ENCODE measurements around the gene KIF5A.
A peak's percentile ranks its signal among the peaks of the same experiment; 100 is the strongest.
"Not testable (repeated sequence)": the region's sequence is repeated elsewhere in the genome, so short reads cannot be mapped to it uniquely, and the experiment has no call there.

The KIF5A gene

DNA sequence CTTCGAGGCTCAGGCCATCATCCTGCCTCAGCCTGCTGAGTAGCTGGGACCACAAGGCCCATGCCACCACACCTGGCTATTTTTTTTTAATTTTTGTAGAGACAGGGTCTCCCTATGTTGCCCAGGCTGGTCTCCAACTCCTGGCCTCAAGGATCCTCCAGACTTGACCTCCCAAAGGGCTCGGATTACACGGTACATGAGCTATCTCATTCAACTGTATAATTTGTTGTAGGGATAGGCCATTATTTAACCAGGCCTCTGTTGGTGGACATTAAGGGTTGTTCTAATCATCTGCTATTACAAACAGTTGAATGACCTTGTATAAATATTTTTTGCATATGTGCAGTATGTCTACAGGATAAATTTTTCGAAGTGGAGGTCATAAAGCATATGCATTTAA lies 9.0 kb downstream of the KIF5A start:
- no peak for DNase-seq

GRCh38 chr12:57560516-57560915 lies 10.7 kb downstream of the KIF5A start:
- DNase-seq: no peak

DNA sequence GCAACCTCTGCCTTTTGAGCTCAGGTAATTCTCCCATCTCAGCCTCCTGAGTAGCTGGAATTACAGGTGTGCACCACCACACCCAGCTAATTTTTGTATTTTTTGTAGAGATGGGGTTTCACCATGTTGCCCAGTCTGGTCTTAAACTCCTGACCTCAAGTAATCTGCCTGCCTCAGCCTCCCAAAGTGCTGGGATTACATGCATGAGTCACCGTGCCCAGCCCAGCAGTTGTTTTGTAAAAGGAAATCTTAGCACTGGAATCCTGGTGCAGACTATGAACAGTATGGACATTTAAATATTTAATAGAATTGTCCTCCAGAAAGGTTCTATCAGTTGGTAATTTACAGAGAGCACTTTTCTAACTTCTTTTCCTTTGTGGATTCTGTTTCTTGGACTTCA lies 11.3 kb downstream of the KIF5A start:
- not testable (repeated sequence) for DNase-seq

- no peak for DNase-seq
These were observed 13.5 kb downstream of the KIF5A start for GRCh38 chr12:57563358-57563757.

DNA sequence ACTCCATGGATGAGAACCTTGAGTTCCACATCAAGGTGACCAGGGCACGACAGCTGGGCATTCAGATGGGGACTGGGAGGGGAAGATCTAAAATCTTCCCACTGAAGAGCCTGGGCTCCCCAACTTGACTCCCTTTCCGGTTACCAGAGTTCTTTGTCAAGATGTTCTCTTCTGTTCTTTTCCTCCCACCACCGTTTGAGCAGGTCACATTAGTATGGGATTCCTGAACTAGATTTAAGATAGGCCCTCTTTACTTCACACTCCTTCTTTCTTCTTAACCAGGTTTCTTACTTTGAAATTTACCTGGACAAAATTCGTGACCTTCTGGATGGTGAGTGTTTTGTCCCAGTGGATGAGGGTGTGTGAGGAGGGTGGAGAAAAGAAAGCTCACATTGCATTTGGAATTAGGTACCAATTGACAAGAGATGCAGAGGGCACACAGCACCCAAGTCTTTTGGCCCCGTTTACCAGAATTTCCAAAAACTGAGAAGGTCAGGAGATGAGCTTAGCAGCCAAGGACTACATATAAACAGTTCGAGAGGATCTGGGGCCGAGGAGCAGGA lies 14.4 kb downstream of the KIF5A start:
- DNase-seq: no peak

GRCh38 chr12:57568838-57569237 lies 19.0 kb downstream of the KIF5A start:
- no peak for DNase-seq

DNA sequence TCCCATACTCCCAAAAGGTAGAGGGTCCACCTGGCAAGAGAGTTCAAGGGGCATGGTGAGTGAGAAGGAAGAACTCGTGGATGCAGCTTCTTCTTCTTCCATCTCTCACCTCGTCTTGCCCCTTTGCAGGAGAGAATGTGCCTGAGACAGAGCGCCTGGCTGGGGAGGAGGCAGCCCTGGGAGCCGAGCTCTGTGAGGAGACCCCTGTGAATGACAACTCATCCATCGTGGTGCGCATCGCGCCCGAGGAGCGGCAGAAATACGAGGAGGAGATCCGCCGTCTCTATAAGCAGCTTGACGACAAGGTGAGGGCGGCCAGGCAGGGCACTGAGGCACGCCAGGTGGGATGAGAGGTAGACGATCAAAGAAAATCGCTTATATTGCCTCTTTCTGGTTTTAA lies 20.0 kb downstream of the KIF5A start:
- no peak for DNase-seq

DNA sequence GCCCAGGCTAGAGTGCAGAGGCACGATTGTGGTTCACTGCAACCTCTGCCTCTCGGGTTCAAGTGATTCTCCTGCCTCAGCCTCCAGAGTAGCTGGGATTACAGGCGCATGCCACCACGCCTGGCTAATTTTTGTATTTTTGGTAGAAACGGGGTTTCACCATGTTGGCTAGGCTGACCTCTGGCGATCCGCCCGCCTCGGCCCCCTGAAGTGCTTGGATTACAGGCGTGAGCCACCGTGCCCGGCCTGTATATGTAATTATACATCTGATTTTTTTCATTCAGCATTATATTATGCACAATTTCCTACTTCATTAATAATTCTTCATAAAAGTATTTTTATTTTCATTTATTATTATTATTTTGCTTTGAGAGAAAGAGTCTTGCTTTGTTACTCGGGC lies 20.6 kb downstream of the KIF5A start:
- DNase-seq: not testable (repeated sequence)

DNA sequence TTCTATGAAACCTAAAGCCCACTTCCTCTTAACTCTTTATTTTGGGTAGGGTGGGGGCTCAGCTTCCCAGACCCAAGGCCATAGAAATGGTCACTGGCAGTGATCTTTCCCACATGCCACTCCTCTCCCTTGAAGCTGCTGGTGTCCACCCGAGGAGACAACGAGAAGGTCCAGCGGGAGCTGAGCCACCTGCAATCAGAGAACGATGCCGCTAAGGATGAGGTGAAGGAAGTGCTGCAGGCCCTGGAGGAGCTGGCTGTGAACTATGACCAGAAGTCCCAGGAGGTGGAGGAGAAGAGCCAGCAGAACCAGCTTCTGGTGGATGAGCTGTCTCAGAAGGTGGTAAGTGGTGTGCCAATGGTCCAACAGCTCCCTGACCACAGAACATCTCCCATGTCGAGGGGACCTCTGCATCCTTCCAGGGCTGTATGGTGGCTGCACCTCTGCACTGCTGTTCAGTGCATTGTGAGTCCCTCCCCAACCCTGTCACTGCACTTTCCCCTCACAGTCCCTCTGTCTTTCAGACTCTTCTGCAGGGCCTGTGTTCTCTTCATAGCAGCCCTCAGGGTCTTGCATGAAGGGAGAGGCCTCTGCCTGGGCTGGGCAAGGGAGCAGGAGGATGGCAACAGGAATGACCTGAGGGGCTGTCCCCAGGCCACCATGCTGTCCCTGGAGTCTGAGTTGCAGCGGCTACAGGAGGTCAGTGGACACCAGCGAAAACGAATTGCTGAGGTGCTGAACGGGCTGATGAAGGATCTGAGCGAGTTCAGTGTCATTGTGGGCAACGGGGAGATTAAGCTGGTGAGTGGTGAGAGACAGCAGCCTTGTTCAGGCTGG lies 22.3 kb downstream of the KIF5A start:
- DNase-seq: no peak

DNA sequence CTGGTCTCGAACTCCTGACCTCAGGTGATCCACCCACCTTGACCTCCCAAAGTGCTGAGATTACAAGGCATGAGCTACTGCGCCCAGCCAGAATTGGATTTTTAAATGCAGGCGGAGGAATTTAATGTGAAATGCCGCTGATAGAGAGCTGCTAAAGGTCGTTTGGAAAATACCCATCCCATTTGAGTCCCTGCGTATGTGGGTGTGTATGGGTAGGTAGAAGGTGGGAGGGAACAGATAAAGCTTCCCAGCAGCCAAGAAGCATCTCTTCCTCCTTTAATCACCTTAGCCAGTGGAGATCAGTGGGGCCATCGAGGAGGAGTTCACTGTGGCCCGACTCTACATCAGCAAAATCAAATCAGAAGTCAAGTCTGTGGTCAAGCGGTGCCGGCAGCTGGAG lies 25.0 kb downstream of the KIF5A start:
- no peak for DNase-seq

GRCh38 chr12:57575771-57576612 lies 26.1 kb downstream of the KIF5A start:
- DNase-seq: no peak

- no peak for DNase-seq
These were observed 26.8 kb downstream of the KIF5A start for GRCh38 chr12:57576613-57577160.

- no peak for DNase-seq
These were observed 28.3 kb downstream of the KIF5A start for GRCh38 chr12:57577981-57578758.

- no peak for DNase-seq
These were observed 29.2 kb downstream of the KIF5A start for GRCh38 chr12:57579011-57579410.

GRCh38 chr12:57579677-57580465 lies 30.0 kb downstream of the KIF5A start:
- DNase-seq: no peak

- DNase-seq: no peak
These were observed 30.6 kb downstream of the KIF5A start for GRCh38 chr12:57580466-57580795.

DNA sequence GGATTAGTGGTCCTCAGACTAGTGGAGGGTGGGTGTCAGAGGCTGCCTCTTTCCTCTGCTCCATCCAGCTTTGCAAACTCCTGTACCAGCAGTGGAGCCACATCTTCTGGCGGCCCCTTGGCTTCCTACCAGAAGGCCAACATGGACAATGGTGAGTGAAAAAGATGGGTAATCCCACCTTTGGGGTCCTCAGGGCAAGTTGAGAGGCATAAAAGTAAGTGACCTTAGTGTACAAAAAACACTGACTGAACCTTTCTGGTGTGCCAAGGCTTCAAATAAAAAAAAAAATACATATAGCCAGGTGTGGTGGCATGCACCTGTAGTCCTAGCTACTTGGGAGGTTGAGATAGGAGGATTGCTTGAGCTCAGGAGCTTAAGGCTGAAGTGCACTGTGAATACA lies 32.0 kb downstream of the KIF5A start:
- no peak for DNase-seq

GRCh38 chr12:57582440-57582839 lies 32.6 kb downstream of the KIF5A start:
- no peak for DNase-seq

- peak; percentile 50 for DNase-seq
These were observed 33.4 kb downstream of the KIF5A start for GRCh38 chr12:57583008-57583831.

- DNase-seq: no peak
These were observed 34.2 kb downstream of the KIF5A start for GRCh38 chr12:57584050-57584449.

DNA sequence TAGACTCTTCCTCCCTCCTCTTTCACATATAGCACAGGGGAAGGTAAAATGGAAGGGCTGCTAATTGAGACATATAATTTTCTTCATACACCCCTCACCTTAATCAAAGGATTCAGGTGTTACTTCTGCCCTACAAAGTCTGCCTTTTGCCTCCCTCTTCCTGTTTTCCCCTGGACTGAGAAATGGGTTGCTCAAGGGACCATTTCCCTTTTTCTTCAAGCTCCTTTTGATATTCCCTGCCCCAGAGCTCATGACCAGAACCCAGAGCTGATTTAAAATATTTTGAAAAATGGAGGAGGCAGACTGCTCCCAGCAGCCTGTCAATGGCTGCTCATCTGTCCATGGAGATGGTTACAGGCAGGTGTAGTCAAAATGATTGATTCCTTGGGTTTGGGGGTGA lies 34.8 kb downstream of the KIF5A start:
- no peak for DNase-seq

Measured in stimulated activated naive CD4-positive, alpha-beta T cell treated with Interleukin-2 at 50 U/mL for 16 hours (primary cell).